ENCODE results near the gene GAB1.

Gene GAB1

GRCh38 chr4:143335979-143336780 lies 496 bp upstream of the GAB1 start (continued):
- TF ChIP-seq ZNF280D (tag by site-specific recombination; IDR thresholded peaks at IDR 0.05): no peak
- TF ChIP-seq KLF7 (tag by site-specific recombination; IDR thresholded peaks at IDR 0.05; ENCODE audit: borderline replicate concordance): no peak
- TF ChIP-seq ZNF10 (tag by site-specific recombination; IDR thresholded peaks at IDR 0.05): no peak
- no peak for TF ChIP-seq HOXD13 (CRISPR knock-in tag; IDR thresholded peaks at IDR 0.05; ENCODE audit: borderline replicate concordance)
- no peak for TF ChIP-seq SP7 (tag by site-specific recombination; IDR thresholded peaks at IDR 0.05)
- TF ChIP-seq ZNF791 (tag by site-specific recombination; IDR thresholded peaks at IDR 0.05): no peak
- no peak for TF ChIP-seq HIC1 (tag by site-specific recombination; IDR thresholded peaks at IDR 0.05)
- no peak for TF ChIP-seq ZNF175 (tag by site-specific recombination; IDR thresholded peaks at IDR 0.05)
- TF ChIP-seq TRIM28 (IDR thresholded peaks at IDR 0.05; ENCODE audit: borderline replicate concordance, low read length): no peak
- no peak; the same call in 1 of the 2 replicates for TF ChIP-seq ZSCAN4 (tag by site-specific recombination; IDR thresholded peaks at IDR 0.05)
- TF ChIP-seq ZNF121 (tag by site-specific recombination; IDR thresholded peaks at IDR 0.05): peak; percentile 84
- no peak for TF ChIP-seq RBAK (tag by site-specific recombination; IDR thresholded peaks at IDR 0.05)
- TF ChIP-seq ZNF133 (tag by site-specific recombination; IDR thresholded peaks at IDR 0.05): no peak
- no peak for TF ChIP-seq ZNF311 (tag by site-specific recombination; IDR thresholded peaks at IDR 0.05; ENCODE audit: borderline replicate concordance)
- no peak for TF ChIP-seq OSR2 (tag by site-specific recombination; IDR thresholded peaks at IDR 0.05)
- no peak for TF ChIP-seq ZNF157 (tag by site-specific recombination; IDR thresholded peaks at IDR 0.05)
- TF ChIP-seq INSM2 (tag by site-specific recombination; IDR thresholded peaks at IDR 0.05): no peak
- TF ChIP-seq ZNF837 (tag by site-specific recombination; IDR thresholded peaks at IDR 0.05): no peak
- TF ChIP-seq ZNF776 (tag by site-specific recombination; IDR thresholded peaks at IDR 0.05; ENCODE audit: borderline replicate concordance): no peak
- TF ChIP-seq ZNF518A (tag by site-specific recombination; conservative IDR thresholded peaks at IDR 0.05; ENCODE audit: low read depth): no peak
- no peak; the same call in 1 of the 2 replicates for TF ChIP-seq KLF16 (tag by site-specific recombination; IDR thresholded peaks at IDR 0.05)
- 0 out of 2 replicates have a peak, but pooled peaks have one; percentile 46 for TF ChIP-seq ZEB2 (tag by site-specific recombination; IDR thresholded peaks at IDR 0.05)
- no peak for TF ChIP-seq ZFP41 (tag by site-specific recombination; IDR thresholded peaks at IDR 0.05; ENCODE audit: borderline replicate concordance)
- no peak for TF ChIP-seq BCL6B (tag by site-specific recombination; IDR thresholded peaks at IDR 0.05)
